HCT116 (cell line): ENCODE data around the gene IL19. TPM values are rescaled to one million over a fixed set of nuclear protein-coding genes. Genes with fewer than 3 reads are reported as not detected.

Source experiments
- ATAC-seq: fragments of 200-7000 bp; cut with Tn5 transposase; 2 replicates; pipeline ENCODE4 v1.9.1; 2020; ENCODE audit warnings: mild to moderate bottlenecking, moderate library complexity
- BruUV-seq: library from RNA; stranded (reverse); fragments of 400-500 nt; replicated peaks from 2 replicates; lab custom pipeline; 2021; lab: Mats Ljungman, UMichigan
- CTCF ChIA-PET: fragments of 300-600 bp; sonication (Branson Sonifier 250); formaldehyde crosslinking; loops from one replicate; lab custom pipeline; 2021; ENCODE audit warnings: antibody characterized with exemption; lab: Charles Lee
- POLR2A ChIA-PET: fragments of 300-600, 350-600 bp; sonication (Branson Sonifier 250); formaldehyde crosslinking; loops from one replicate; lab custom pipeline; 2021; ENCODE audit warnings: antibody characterized with exemption; lab: Charles Lee
- RAD21 ChIA-PET, 2 experiments: fragments of 300-600 bp; sonication (Branson Sonifier 250); formaldehyde crosslinking; loops; one replicate each; lab custom pipeline; 2023; ENCODE audit warnings: low total read pairs in 2 of 2; ENCODE audit not compliant: uncharacterized antibody in 2 of 2, unreplicated experiment in 2 of 2, low non-redundant PET in 1 of 2; lab: Charles Lee
- DNase-seq: peaks from one replicate; pipeline ENCODE4 v3.0.0-alpha.2; 2010; ENCODE audit warnings: low read depth, low spot score
- H2AFZ ChIP-seq: fragments of 200-600 bp; shearing (Covaris generic), sonication (generic); 2 replicates; pipeline ENCODE4 v1.6.1; 2017; ENCODE audit warnings: low read depth, mixed run types, mixed read lengths, antibody characterized with exemption, low read length; ENCODE audit not compliant: poor library complexity, severe bottlenecking
- H3K27ac ChIP-seq: 2 replicates; pipeline ENCODE4 v1.5.1; 2012; ENCODE audit warnings: low read depth, low read length
- H3K27me3 ChIP-seq: fragments of 200-600 bp; sonication (generic); 2 replicates; pipeline ENCODE4 v1.6.1; 2016; ENCODE audit warnings: mixed run types, low read length, mixed read lengths; ENCODE audit not compliant: insufficient read depth
- H3K36me3 ChIP-seq, 2 experiments: fragments of 200-500 bp in 1 of 2; fragments of 200-600 bp in 1 of 2; sonication (Bioruptor generic) in 1 of 2; sonication (generic) in 1 of 2; 2 replicates each; pipeline versions ENCODE4 v1.5.1 to v1.6.1; 2014 to 2016; ENCODE audit warnings: low read length in 2 of 2, inconsistent platforms in 1 of 2, mixed read lengths in 1 of 2, mixed run types in 1 of 2; ENCODE audit not compliant: insufficient read depth in 2 of 2, control insufficient read depth in 1 of 2
- H3K4me1 ChIP-seq, 2 experiments: fragments of 200-600 bp in 1 of 2; sonication (generic) in 1 of 2; 2 replicates each; pipeline versions ENCODE4 v1.5.1 to v1.6.1; 2012 to 2017; ENCODE audit warnings: low read length in 2 of 2, inconsistent platforms in 1 of 2, mild to moderate bottlenecking in 1 of 2, mixed read lengths in 1 of 2, mixed run types in 1 of 2, moderate library complexity in 1 of 2; ENCODE audit not compliant: insufficient read depth in 2 of 2, control insufficient read depth in 1 of 2
- H3K4me2 ChIP-seq: fragments of 200-600 bp; sonication (generic); 2 replicates; pipeline ENCODE4 v1.6.1; 2017; ENCODE audit warnings: mixed run types, low read length, mixed read lengths
- H3K4me3 ChIP-seq, 2 experiments: fragments of 200-600 bp in 1 of 2; sonication (generic) in 1 of 2; replicated peaks in 1 of 2; 2 replicates each; pipeline ENCODE4 v1.5.1; 2011 to 2016; ENCODE audit warnings: low read length in 2 of 2, control low read depth in 1 of 2, low read depth in 1 of 2, mild to moderate bottlenecking in 1 of 2, mixed read lengths in 1 of 2, mixed run types in 1 of 2
- H3K79me2 ChIP-seq: fragments of 200-600 bp; sonication (generic); 2 replicates; pipeline ENCODE4 v1.6.1; 2017; ENCODE audit warnings: mild to moderate bottlenecking, mixed run types, low read length, moderate library complexity, mixed read lengths; ENCODE audit not compliant: insufficient read depth
- H3K9ac ChIP-seq: fragments of 200-600 bp; sonication (generic); 2 replicates; pipeline ENCODE4 v1.6.1; 2016; ENCODE audit warnings: low read length, mixed read lengths
- H3K9me2 ChIP-seq: fragments of 200-600 bp; sonication (generic), shearing (Covaris generic); 2 replicates; pipeline ENCODE4 v1.6.1; 2017; ENCODE audit warnings: mixed run types, mild to moderate bottlenecking, moderate library complexity; ENCODE audit not compliant: insufficient read depth
- H3K9me3 ChIP-seq, 2 experiments: fragments of 200-500 bp in 1 of 2; fragments of 200-600 bp in 1 of 2; sonication (Bioruptor generic) in 1 of 2; sonication (generic) in 1 of 2; 2 replicates each; pipeline ENCODE4 v1.6.1; 2014 to 2017; ENCODE audit warnings: low read length in 2 of 2, mixed read lengths in 2 of 2, inconsistent platforms in 1 of 2, low read depth in 1 of 2, mild to moderate bottlenecking in 1 of 2, mixed run types in 1 of 2, moderate library complexity in 1 of 2; ENCODE audit not compliant: control insufficient read depth in 1 of 2, insufficient read depth in 1 of 2
- H4K20me1 ChIP-seq: fragments of 200-600 bp; sonication (generic), shearing (Covaris generic); 2 replicates; pipeline ENCODE4 v1.6.1; 2017; ENCODE audit warnings: mixed run types, mild to moderate bottlenecking, moderate library complexity; ENCODE audit not compliant: insufficient read depth
- ZNF274 ChIP-seq: fragments of 200-500 bp; sonication (Bioruptor generic); IDR thresholded peaks from 2 replicates; pipeline ENCODE4 v1.6.1; 2014; ENCODE audit warnings: mild to moderate bottlenecking, low read depth, low read length, inconsistent platforms
- intact Hi-C: fragments of 100-400 bp; cut with micrococcal nuclease; formaldehyde crosslinking; loops from 2 replicates; pipeline ENCODE4 v1.10.0; 2022
- total RNA-seq: library from RNA; stranded (reverse); gene quantifications from one replicate; pipeline ENCODE4 v1.2.1, GENCODE V29; 2021; ENCODE audit not compliant: unreplicated experiment
- TF ChIP-seq, protein P1 (sequence below): IDR thresholded peaks from 2 replicates; pipeline ENCODE4 v1.6.1; 2012; ENCODE audit warnings: low read depth
- TF ChIP-seq, protein P2 (sequence below): IDR thresholded peaks from 2 replicates; pipeline ENCODE4 v1.6.1; 2012
- TF ChIP-seq, protein P3 (sequence below): IDR thresholded peaks from 2 replicates; pipeline ENCODE4 v1.6.1; 2011; ENCODE audit warnings: mild to moderate bottlenecking, low read length, moderate library complexity; ENCODE audit not compliant: insufficient replicate concordance; ENCODE audit errors: extremely low read depth

Gene IL19
- total RNA-seq, 1 experiment from 2014 or later = not detected

DNA sequence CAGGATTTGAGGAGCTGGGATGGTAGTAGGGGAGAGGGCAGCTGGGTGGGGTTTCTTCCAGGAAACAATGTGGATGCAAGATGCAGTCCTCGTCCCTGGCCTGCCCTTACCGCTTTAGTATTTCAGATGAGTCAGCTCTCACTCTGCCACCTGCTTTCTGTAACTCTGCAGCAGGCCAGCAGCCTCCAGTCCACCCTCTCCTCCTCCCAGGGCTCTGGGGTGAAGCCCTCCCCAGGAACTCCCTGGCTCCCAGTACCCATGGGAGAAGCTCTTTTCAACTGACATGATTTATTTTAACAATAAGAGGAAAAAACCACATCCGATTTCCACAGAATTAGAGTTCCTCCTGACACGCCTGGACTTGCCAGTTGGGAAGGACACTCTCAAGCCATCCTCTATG is 55.8 kb downstream of the IL19 start:
- H3K4me1 ChIP-seq = no peaks in the 10 kb centered on the region; a peak in 1 of 4 replicates
- intact Hi-C loops = no loop called here
- no peaks in the 10 kb centered on the region for H3K9me2 ChIP-seq
- no peaks in the 10 kb centered on the region for H3K9me3 ChIP-seq
- H3K36me3 ChIP-seq = no peaks in the 10 kb centered on the region
- no peaks in the 10 kb centered on the region for H3K79me2 ChIP-seq
- DNase-seq = no peak
- no peak for ATAC-seq
- H3K9ac ChIP-seq = no peak overlapping the region
- no peak overlapping the region for H2AFZ ChIP-seq
- no peak overlapping the region for H3K4me3 ChIP-seq
- TF ChIP-seq, protein P1, sequence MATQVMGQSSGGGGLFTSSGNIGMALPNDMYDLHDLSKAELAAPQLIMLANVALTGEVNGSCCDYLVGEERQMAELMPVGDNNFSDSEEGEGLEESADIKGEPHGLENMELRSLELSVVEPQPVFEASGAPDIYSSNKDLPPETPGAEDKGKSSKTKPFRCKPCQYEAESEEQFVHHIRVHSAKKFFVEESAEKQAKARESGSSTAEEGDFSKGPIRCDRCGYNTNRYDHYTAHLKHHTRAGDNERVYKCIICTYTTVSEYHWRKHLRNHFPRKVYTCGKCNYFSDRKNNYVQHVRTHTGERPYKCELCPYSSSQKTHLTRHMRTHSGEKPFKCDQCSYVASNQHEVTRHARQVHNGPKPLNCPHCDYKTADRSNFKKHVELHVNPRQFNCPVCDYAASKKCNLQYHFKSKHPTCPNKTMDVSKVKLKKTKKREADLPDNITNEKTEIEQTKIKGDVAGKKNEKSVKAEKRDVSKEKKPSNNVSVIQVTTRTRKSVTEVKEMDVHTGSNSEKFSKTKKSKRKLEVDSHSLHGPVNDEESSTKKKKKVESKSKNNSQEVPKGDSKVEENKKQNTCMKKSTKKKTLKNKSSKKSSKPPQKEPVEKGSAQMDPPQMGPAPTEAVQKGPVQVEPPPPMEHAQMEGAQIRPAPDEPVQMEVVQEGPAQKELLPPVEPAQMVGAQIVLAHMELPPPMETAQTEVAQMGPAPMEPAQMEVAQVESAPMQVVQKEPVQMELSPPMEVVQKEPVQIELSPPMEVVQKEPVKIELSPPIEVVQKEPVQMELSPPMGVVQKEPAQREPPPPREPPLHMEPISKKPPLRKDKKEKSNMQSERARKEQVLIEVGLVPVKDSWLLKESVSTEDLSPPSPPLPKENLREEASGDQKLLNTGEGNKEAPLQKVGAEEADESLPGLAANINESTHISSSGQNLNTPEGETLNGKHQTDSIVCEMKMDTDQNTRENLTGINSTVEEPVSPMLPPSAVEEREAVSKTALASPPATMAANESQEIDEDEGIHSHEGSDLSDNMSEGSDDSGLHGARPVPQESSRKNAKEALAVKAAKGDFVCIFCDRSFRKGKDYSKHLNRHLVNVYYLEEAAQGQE = no peak
- TF ChIP-seq, protein P2, sequence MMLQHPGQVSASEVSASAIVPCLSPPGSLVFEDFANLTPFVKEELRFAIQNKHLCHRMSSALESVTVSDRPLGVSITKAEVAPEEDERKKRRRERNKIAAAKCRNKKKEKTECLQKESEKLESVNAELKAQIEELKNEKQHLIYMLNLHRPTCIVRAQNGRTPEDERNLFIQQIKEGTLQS = no peak
- TF ChIP-seq, protein P3, sequence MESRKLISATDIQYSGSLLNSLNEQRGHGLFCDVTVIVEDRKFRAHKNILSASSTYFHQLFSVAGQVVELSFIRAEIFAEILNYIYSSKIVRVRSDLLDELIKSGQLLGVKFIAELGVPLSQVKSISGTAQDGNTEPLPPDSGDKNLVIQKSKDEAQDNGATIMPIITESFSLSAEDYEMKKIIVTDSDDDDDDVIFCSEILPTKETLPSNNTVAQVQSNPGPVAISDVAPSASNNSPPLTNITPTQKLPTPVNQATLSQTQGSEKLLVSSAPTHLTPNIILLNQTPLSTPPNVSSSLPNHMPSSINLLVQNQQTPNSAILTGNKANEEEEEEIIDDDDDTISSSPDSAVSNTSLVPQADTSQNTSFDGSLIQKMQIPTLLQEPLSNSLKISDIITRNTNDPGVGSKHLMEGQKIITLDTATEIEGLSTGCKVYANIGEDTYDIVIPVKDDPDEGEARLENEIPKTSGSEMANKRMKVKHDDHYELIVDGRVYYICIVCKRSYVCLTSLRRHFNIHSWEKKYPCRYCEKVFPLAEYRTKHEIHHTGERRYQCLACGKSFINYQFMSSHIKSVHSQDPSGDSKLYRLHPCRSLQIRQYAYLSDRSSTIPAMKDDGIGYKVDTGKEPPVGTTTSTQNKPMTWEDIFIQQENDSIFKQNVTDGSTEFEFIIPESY = no peak
- TF ChIP-seq ZNF274 = no peak
- ChIA-PET RAD21 (no interaction called here), POLR2A (no interaction called here), CTCF (no interaction called here)
- no peak overlapping the region for H3K27ac ChIP-seq
- no peaks in the 10 kb centered on the region for H4K20me1 ChIP-seq
- H3K27me3 ChIP-seq = no peaks in the 10 kb centered on the region
- H3K4me2 ChIP-seq = no peak overlapping the region
- no TSS peak for BruUV-seq
